Left lung (tissue), 10 donors: Measurements from ENCODE around the gene ARRB2. TPM values are rescaled to one million over a fixed set of nuclear protein-coding genes. Genes with fewer than 3 reads are reported as not detected.
"Not testable (repeated sequence)": the region's sequence is repeated elsewhere in the genome, so short reads cannot be mapped to it uniquely, and the experiment has no call there.

Experiments
- ATAC-seq: fragments of 200-7000 bp; cut with Tn5 transposase; one replicate; pipeline ENCODE4 v1.9.1; 2020; ENCODE audit warnings: moderate library complexity
- DNase-seq, 4 donors: peaks; one replicate each; pipeline ENCODE4 v3.0.0-alpha.2; 2013 to 2020
- H3K27ac ChIP-seq, 2 donors: fragments of 200-600 bp; sonication (generic) in 1 of 2; one replicate each; pipeline versions ENCODE4 v1.5.0 to v1.8.0; 2020 to 2021
- H3K27me3 ChIP-seq, 2 donors: fragments of 200-600 bp; sonication (generic) in 1 of 2; one replicate each; pipeline versions ENCODE4 v1.5.0 to v1.8.0; 2020 to 2021
- H3K36me3 ChIP-seq, 2 donors: fragments of 200-600 bp; sonication (generic) in 1 of 2; one replicate each; pipeline versions ENCODE4 v1.5.0 to v1.8.0; 2020 to 2021
- H3K4me1 ChIP-seq, 2 donors: fragments of 200-600 bp; one replicate each; pipeline ENCODE4 v1.8.0; 2021
- H3K4me3 ChIP-seq, 2 donors: fragments of 200-600 bp; sonication (generic) in 1 of 2; one replicate each; pipeline versions ENCODE4 v1.5.0 to v1.8.0; 2020 to 2021; ENCODE audit warnings: mild to moderate bottlenecking in 1 of 2
- H3K9me3 ChIP-seq, 2 donors: fragments of 200-600 bp; sonication (generic) in 1 of 2; one replicate each; pipeline versions ENCODE4 v1.5.0 to v1.8.0; 2020 to 2021
- CTCF ChIP-seq, 2 donors: fragments of 200-600 bp; sonication (generic) in 1 of 2; IDR thresholded peaks; one replicate each; pipeline versions ENCODE4 v1.5.0 to v1.8.0; 2021; ENCODE audit warnings: antibody characterized with exemption in 2 of 2
- intact Hi-C, 2 donors: fragments of 100-400 bp; cut with DNase I; formaldehyde crosslinking; loops; one replicate each; pipeline versions ENCODE4 v1.11.2 to v1.14.2; 2022
- polyA plus RNA-seq, 6 donors: library from polyadenylated mRNA; unstranded; fragments of 120-200 nt; gene quantifications; one replicate each; pipeline ENCODE4 v1.2.1, GENCODE V29; 2013; ENCODE audit not compliant: insufficient read length in 6 of 6
- total RNA-seq, 2 donors: library from RNA; stranded (reverse); fragmentation: NEBNext Ultra II Directional; extraction: Animal tissue kit (Norgen Biotek cat#: 25700); gene quantifications; one replicate each; pipeline ENCODE4 v1.2.1, GENCODE V29; 2021
- donor health status: DM: no; HTN: yes; CAD: no.
- donor health status: DM: no; HTN: no; CAD: no.

The ARRB2 gene
- total and polyA plus RNA-seq, 8 donors: 41.3 to 240 (median 48.9) TPM

- TF ChIP-seq CTCF (IDR thresholded peaks at IDR 0.05): no peak
- H3K27ac ChIP-seq: no peak overlapping the region
- no peak overlapping the region for H3K4me3 ChIP-seq
- peak in 1 of 4 donors; percentile 51 for DNase-seq
- H3K4me1 ChIP-seq: peaks cover 13 to 14% of the 10 kb centered on the region in 2 donors
- no peaks in the 10 kb centered on the region for H3K27me3 ChIP-seq
- peak; percentile 45 for ATAC-seq
- intact Hi-C loops: no loop called here
- H3K9me3 ChIP-seq: no peaks in the 10 kb centered on the region
- H3K36me3 ChIP-seq: peaks cover 3 to 69% of the 10 kb centered on the region in 2 donors
These were observed 30.8 kb upstream of the ARRB2 start for GRCh38 chr17:4679658-4680057.

GRCh38 chr17:4683739-4684138 lies 26.7 kb upstream of the ARRB2 start:
- peaks cover 3 to 47% of the 10 kb centered on the region in 2 donors for H3K36me3 ChIP-seq
- ATAC-seq: peak; percentile 43
- H3K4me1 ChIP-seq, H3K4me3 ChIP-seq, intact Hi-C loops, DNase-seq, H3K27me3 ChIP-seq, H3K9me3 ChIP-seq, H3K27ac ChIP-seq: not testable (repeated sequence)

DNA sequence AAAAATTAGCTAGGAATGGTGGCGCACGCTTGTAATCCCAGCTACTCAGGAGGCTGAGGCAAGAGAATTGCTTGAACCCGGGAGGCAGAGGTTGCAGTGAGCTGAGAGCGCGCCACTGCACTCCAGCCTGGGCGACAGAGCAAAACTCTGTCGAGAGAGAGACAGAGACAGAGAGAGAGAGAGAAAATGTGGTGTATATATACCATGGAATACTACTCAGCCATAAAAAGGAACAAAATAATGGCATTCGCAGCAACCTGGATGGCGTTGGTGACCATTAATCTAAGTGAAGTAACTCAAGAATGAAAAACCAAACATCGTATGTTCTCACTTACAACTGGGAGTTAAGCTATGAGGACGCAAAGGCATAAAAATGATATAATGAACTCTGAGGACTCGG lies 20.6 kb upstream of the ARRB2 start:
- DNase-seq: not testable (repeated sequence)

DNA sequence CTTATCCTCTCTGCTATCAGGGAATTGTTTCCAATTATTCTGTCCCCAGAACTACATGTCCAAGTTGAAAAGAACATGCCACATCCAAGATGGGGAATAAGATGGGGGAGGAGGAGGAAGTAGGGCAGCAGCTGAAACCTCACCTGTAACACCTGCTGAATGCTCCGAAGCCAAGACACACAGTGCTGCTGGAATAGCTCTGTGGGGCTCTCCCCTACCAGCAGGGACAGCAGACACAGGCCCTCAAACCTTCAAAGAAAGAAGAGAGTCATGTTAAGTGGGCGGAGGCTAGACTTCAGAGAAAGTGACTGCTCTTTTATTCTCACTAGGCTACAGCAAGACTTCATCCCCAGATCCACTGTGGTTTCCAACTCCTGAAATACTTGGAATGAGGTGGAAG lies 19.7 kb upstream of the ARRB2 start:
- TF ChIP-seq CTCF (IDR thresholded peaks at IDR 0.05): no peak
- intact Hi-C loops: no loop called here
- Histone ChIP-seq H3K27ac (no peak overlapping the region), H3K4me1 (peaks cover 0 to 5% of the 10 kb centered on the region in 2 donors), H3K4me3 (no peak overlapping the region), H3K27me3 (no peaks in the 10 kb centered on the region), H3K9me3 (no peaks in the 10 kb centered on the region), H3K36me3 (peaks cover 0 to 32% of the 10 kb centered on the region in 2 donors)
- ATAC-seq (no peak), DNase-seq (no peak)

More for the DNA sequence above, 20.6 kb upstream of the ARRB2 start:
- H3K27me3 ChIP-seq, intact Hi-C loops, H3K27ac ChIP-seq, ATAC-seq, H3K4me1 ChIP-seq, H3K9me3 ChIP-seq, H3K4me3 ChIP-seq: not testable (repeated sequence)
- peaks cover 0 to 32% of the 10 kb centered on the region in 2 donors for H3K36me3 ChIP-seq

DNA sequence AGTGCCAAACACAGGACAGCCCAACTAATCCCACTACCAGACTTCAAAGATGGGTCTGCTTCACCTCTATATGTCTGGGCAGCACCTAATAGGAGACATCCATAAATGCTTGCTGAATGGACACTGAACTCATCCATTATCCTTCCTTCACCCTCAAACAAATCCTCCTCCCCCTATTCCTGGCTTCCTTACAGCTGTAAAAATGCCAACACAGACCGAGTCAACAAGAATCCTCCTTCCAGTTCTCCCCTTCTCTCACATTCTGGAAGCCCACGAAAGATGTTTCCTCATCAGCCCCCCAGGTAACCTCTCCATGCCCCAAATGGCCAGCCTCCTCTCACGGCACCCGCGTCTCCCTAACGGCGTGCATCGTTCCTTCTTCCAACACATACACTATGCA lies 18.7 kb upstream of the ARRB2 start:
- Histone ChIP-seq H3K36me3 (peaks cover 0 to 27% of the 10 kb centered on the region in 2 donors), H3K27me3 (no peaks in the 10 kb centered on the region), H3K9me3 (no peaks in the 10 kb centered on the region), H3K4me1 (peaks cover 0 to 13% of the 10 kb centered on the region in 2 donors), H3K4me3 (no peak overlapping the region), H3K27ac (no peak overlapping the region)
- TF ChIP-seq CTCF (IDR thresholded peaks at IDR 0.05): no peak
- no peak for DNase-seq
- ATAC-seq: no peak
- intact Hi-C loops: no loop called here

- H3K9me3 ChIP-seq: no peaks in the 10 kb centered on the region
- H3K27me3 ChIP-seq: no peaks in the 10 kb centered on the region
- intact Hi-C loops: no loop called here
- no peak for TF ChIP-seq CTCF (IDR thresholded peaks at IDR 0.05)
- H3K4me3 ChIP-seq: no peak overlapping the region
- ATAC-seq: no peak
- H3K36me3 ChIP-seq: peaks cover 0 to 22% of the 10 kb centered on the region in 2 donors
- H3K4me1 ChIP-seq: peaks cover 0 to 17% of the 10 kb centered on the region in 2 donors
- no peak for DNase-seq
- no peak overlapping the region for H3K27ac ChIP-seq
These were observed 17.0 kb upstream of the ARRB2 start for GRCh38 chr17:4693416-4693815.
